GM12875 (cell line): ENCODE measurements around the gene PRRT1B.
"Not testable (repeated sequence)": the region's sequence is repeated elsewhere in the genome, so short reads cannot be mapped to it uniquely, and the experiment has no call there.

Source experiments
- H3K4me3 ChIP-seq: one replicate; pipeline ENCODE4 v1.5.1; 2011; ENCODE audit warnings: low read depth, low read length, control low read depth
- TF ChIP-seq, protein P1 (sequence below): IDR thresholded peaks from 2 replicates; pipeline ENCODE4 v1.5.1; 2011; ENCODE audit warnings: low read depth, mild to moderate bottlenecking, control low read depth, inconsistent platforms, low read length, moderate library complexity, borderline replicate concordance; ENCODE audit not compliant: insufficient read depth

The PRRT1B gene

DNA sequence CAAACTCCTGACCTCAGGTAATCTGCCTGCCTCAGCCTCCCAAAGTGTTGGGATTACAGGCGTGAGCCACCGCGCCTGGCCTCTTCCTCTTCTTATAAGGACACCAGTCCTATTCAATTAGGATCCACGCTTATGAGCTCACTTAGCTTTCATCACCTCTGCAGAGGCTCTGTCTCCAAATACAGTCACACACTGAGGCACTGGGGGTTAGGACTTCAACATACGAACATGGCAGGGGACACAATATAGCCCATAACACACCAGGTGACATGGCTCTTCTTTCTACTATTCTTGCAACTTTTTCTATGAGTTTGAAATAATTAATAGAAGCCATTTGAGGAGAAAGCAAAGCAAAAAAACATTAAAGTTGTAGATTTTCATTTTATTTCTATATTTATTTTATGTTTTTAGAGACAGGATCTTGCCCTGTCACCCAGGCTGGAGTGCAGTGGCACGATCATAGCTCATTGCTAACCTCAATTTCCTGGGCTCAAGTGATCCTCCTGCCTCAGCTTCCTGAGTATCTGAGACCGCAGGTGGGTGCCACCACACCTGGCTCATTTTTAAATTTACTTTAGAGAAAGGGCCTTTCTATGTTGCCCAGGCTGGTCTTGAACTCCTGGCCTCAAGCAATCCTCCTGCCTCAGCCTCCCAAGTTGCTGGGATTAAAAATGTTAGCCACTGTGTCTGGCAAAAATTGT is 6.0 kb upstream of the PRRT1B start:
- H3K4me3 ChIP-seq = no peak overlapping the region
- TF ChIP-seq, protein P1, sequence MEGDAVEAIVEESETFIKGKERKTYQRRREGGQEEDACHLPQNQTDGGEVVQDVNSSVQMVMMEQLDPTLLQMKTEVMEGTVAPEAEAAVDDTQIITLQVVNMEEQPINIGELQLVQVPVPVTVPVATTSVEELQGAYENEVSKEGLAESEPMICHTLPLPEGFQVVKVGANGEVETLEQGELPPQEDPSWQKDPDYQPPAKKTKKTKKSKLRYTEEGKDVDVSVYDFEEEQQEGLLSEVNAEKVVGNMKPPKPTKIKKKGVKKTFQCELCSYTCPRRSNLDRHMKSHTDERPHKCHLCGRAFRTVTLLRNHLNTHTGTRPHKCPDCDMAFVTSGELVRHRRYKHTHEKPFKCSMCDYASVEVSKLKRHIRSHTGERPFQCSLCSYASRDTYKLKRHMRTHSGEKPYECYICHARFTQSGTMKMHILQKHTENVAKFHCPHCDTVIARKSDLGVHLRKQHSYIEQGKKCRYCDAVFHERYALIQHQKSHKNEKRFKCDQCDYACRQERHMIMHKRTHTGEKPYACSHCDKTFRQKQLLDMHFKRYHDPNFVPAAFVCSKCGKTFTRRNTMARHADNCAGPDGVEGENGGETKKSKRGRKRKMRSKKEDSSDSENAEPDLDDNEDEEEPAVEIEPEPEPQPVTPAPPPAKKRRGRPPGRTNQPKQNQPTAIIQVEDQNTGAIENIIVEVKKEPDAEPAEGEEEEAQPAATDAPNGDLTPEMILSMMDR = no peak

DNA sequence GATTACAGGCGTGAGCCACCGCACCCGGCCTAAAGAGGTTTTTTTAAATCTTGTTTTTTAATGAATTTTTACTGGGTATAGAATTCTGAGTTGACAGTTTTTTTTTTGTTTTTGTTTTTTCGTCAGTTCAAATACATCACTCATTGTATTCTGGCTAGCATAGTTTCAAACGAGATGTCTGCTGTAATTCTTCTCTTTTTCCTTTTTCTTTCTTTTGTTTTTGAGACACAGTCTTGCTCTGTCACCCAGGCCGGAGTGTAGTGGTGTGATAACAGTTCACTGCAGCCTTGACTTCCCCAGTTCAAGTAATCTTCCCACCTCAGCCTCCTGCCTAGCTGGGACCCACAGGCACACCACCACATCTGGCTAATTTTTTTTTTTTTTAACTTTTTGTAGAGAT is 2.2 kb upstream of the PRRT1B start:
- no peak overlapping the region for H3K4me3 ChIP-seq
- TF ChIP-seq, protein P1 = no peak

DNA sequence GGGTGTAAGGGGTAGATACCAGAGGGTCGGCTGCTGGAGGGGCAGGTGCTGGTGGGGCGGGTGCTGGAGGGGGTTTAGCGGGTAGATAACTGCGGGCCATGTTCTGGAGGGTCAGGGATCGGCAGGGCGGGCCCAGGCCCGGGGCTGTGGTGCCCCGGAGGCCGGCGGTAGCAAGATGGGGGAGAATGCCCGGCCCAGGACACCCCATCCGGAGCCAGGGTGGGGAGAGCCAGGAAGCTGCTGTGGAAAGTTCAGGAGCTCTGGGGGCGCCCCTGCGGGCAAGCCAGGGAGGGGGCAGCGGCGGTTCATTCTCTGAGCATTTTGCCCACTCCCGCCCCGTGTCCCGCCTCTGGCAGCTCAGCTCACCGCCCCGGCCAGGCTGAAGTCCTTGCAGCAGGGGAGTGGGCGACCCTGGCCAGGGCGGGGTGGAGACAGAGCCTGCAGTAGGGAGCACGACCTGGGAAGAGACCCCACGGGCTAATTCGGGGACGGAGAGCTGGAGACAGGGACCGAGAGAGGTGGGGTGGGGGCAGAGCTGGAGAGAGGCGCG is 538 bp downstream of the PRRT1B start:
- no peak overlapping the region for H3K4me3 ChIP-seq
- TF ChIP-seq, protein P1 = no peak

DNA sequence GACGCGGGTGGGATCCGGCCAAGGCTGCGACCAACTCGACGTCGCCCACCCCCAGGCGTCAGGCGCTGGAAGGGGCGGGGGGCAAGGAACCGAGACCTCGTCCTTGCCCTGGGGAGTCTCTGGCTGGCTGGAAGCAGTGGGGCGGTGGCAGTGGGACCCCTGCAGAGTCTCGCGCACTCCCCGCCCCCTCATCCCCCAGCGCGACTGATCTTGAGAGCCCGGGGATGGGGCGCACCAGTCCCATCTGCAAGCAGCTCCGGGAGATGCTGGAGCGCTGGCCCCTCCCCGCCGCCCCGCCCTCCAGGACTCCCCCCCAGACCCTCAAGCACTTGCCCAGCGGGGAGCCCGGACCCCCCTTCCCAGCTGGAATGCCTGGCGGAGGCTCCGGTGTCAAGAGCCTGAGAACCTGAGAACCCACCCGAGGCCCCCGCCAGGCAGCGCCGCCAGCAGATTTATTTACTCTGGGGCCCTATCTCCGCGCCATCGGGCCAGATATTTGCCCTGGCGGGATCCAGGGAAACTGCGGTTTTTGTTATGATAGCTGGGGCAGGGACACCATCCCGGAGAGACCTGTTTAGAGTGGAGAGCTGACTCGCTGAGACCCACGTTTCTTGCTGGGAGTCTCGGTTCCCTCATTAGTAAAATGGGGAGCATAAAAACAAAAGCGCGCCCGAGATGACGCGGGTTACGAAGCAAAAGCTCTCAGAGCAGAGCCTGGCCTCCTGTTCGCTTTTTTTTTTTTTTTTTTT is 1.2 kb downstream of the PRRT1B start:
- no peak overlapping the region for H3K4me3 ChIP-seq
- TF ChIP-seq, protein P1 = no peak

DNA sequence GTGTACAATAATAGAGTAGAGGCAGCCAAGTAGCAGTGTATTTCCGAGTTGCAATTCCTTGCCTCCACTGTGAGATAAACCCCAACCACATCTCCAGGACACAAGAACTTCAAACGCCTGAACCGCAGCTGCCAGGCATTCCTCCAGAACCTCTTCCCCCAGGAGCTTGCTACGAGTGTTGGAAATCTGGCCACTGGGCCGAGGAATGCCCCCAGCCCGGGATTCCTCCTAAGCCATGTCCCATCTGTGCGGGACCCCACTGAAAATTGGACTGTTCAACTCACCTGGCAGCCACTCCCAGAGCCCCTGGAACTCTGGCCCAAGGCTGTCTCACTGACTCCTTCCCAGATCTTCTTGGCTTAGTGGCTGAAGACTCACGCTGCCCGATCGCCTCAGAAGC is 3.9 kb downstream of the PRRT1B start:
- H3K4me3 ChIP-seq = not testable (repeated sequence)

DNA sequence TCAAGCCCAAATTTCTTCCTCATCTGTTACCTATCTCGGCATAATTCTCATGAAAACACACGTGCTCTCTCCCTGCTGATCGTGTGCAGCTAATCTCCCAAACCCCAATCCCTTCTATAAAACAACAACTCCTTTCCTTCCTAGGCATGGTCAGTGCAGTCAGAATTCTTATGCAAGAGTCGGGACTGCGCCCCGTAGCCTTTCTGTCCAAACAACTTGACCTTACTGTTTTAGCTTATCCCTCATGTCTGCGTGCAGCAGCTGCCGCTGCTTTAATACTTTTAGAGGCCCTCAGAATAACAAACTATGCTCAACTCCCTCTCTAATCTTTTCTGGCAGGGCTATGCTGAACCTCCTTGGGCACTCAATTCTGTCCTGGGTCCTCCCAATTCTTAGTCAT is 5.1 kb downstream of the PRRT1B start:
- H3K4me3 ChIP-seq = not testable (repeated sequence)

DNA sequence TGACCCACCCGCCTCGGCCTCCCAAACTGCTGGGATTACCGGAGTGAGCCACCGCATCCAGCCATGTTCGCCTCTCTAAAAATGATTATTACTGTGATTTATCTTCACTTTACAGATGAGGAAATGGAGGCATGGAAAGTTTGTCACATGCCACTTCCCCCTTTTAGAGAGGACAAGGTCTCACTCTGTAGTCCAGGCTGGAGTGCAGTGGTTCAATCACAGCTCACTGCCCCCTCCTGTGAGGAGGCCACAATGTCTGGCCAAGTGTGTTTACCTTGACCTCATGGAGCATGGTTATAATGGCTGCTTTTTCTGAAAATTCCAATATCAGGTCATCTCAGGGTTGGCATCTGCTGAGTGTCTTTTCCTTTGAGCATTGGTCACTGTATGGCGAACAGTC is 6.7 kb downstream of the PRRT1B start:
- TF ChIP-seq, protein P1 = no peak
- H3K4me3 ChIP-seq = no peak overlapping the region
